Ishikawa (cell line): ENCODE data around the gene ZBTB44.

ENCODE experiments used
- EP300 ChIP-seq: IDR thresholded peaks from 2 replicates; pipeline ENCODE4 v1.6.1; 2012; ENCODE audit warnings: borderline replicate concordance
- MAX ChIP-seq: IDR thresholded peaks from 2 replicates; pipeline ENCODE4 v1.6.1; 2012

GRCh38 chr11:130188047-130188446, 126.7 kb downstream of the ZBTB44 start:
- TF ChIP-seq EP300 (no peak), MAX (no peak)
